Mucosa of descending colon (tissue), 3 donors: ENCODE data around the gene ZNF439. TPM values are rescaled to one million over a fixed set of nuclear protein-coding genes. Genes with fewer than 3 reads are reported as not detected.
A peak's percentile ranks its signal among the peaks of the same experiment; 100 is the strongest.
"Not testable (repeated sequence)": the region's sequence is repeated elsewhere in the genome, so short reads cannot be mapped to it uniquely, and the experiment has no call there.

Source experiments
- ATAC-seq: fragments of 200-7000 bp; cut with Tn5 transposase; one replicate; pipeline ENCODE4 v1.9.1; 2020; ENCODE audit warnings: mild to moderate bottlenecking, moderate library complexity
- DNase-seq, 3 donors: peaks; one replicate each; pipeline ENCODE4 v3.0.0-alpha.2; 2020
- H3K36me3 ChIP-seq: fragments of 200-600 bp; one replicate; pipeline ENCODE4 v1.8.0; 2021; ENCODE audit warnings: low read depth, mild to moderate bottlenecking
- H3K4me1 ChIP-seq: fragments of 200-600 bp; one replicate; pipeline ENCODE4 v1.8.0; 2021; ENCODE audit warnings: low read depth, mild to moderate bottlenecking
- H3K4me3 ChIP-seq: fragments of 200-600 bp; one replicate; pipeline ENCODE4 v1.8.0; 2021; ENCODE audit warnings: mild to moderate bottlenecking
- H3K9me3 ChIP-seq: fragments of 200-600 bp; one replicate; pipeline ENCODE4 v1.8.0; 2021; ENCODE audit warnings: mild to moderate bottlenecking
- CTCF ChIP-seq: fragments of 200-600 bp; IDR thresholded peaks from one replicate; pipeline ENCODE4 v1.8.0; 2022; ENCODE audit warnings: antibody characterized with exemption, mild to moderate bottlenecking
- intact Hi-C, 2 donors: fragments of 100-400 bp; cut with DNase I in 1 of 2; cut with micrococcal nuclease in 1 of 2; formaldehyde crosslinking; loops; one replicate each; pipeline versions ENCODE4 v1.11.0 to v1.11.1; 2022; cut with DNase I, micrococcal nuclease
- total RNA-seq, 3 donors: library from RNA; stranded (reverse); fragmentation: NEBNext Ultra II Directional in 2 of 3; extraction: Animal tissue kit (Norgen Biotek cat#: 25700) in 2 of 3; gene quantifications; one replicate each; pipeline versions ENCODE4 v1.2.1 to v1.2.4, GENCODE V29; 2021 to 2023
- donor health status: DM: no; HTN: no; CAD: no; lungs with moderate emphysema.
- donor health status: DM: no; HTN: no; CAD: no.
- donor health status: DM: no; HTN: yes; CAD: no.

ZNF439 gene
- total RNA-seq, 3 donors from 2014 or later = 8.9 to 11.2 (median 9.6) TPM

GRCh38 chr19:11843722-11844121, 4.8 kb upstream of the ZNF439 start:
- no peak overlapping the region for H3K4me3 ChIP-seq
- no peak for TF ChIP-seq CTCF
- peaks cover 5% of the 10 kb centered on the region for H3K4me1 ChIP-seq
- H3K9me3 ChIP-seq = no peaks in the 10 kb centered on the region
- no peaks in the 10 kb centered on the region for H3K36me3 ChIP-seq
- intact Hi-C loops = no loop called here
- DNase-seq (no peak), ATAC-seq (no peak)

GRCh38 chr19:11847615-11848014, 911 bp upstream of the ZNF439 start:
- intact Hi-C loops, H3K4me3 ChIP-seq, DNase-seq, H3K4me1 ChIP-seq, ATAC-seq, H3K9me3 ChIP-seq, H3K36me3 ChIP-seq: not testable (repeated sequence)

- intact Hi-C loops = no loop called here
- ATAC-seq = no peak
- no peaks in the 10 kb centered on the region for H3K36me3 ChIP-seq
- H3K9me3 ChIP-seq = no peaks in the 10 kb centered on the region
- peaks cover 7% of the 10 kb centered on the region for H3K4me1 ChIP-seq
- no peak overlapping the region for H3K4me3 ChIP-seq
- DNase-seq = no peak
- TF ChIP-seq CTCF = no peak
Measured at GRCh38 chr19:11848200-11848593, 329 bp upstream of the ZNF439 start.

- ATAC-seq, H3K4me3 ChIP-seq, intact Hi-C loops, H3K4me1 ChIP-seq, H3K36me3 ChIP-seq, H3K9me3 ChIP-seq, DNase-seq: not testable (repeated sequence)
Measured at GRCh38 chr19:11850289-11850688, 1.8 kb downstream of the ZNF439 start.

GRCh38 chr19:11853358-11853757, 4.8 kb downstream of the ZNF439 start:
- H3K36me3 ChIP-seq = no peaks in the 10 kb centered on the region
- H3K4me3 ChIP-seq = no peak overlapping the region
- TF ChIP-seq CTCF = no peak
- DNase-seq (no peak), ATAC-seq (no peak)
- peaks cover 17% of the 10 kb centered on the region for H3K4me1 ChIP-seq
- no peaks in the 10 kb centered on the region for H3K9me3 ChIP-seq
- intact Hi-C loops = no loop called here

- Histone ChIP-seq H3K9me3 (peaks cover 17% of the 10 kb centered on the region), H3K4me1 (peaks cover 13% of the 10 kb centered on the region), H3K4me3 (no peak overlapping the region), H3K36me3 (no peaks in the 10 kb centered on the region)
- DNase-seq (peak in 2 of 3 donors; percentile 34 to 41), ATAC-seq (peak; percentile 97)
- TF ChIP-seq CTCF = no peak
- intact Hi-C loops = no loop called here
Measured at GRCh38 chr19:11856596-11857250, 8.2 kb downstream of the ZNF439 start.

GRCh38 chr19:11860721-11861120, 12.2 kb downstream of the ZNF439 start:
- ATAC-seq = no peak
- intact Hi-C loops = no loop called here
- TF ChIP-seq CTCF = no peak

More at GRCh38 chr19:11860721-11861120, 12.2 kb downstream of the ZNF439 start:
- H3K4me1 ChIP-seq = peaks cover 13% of the 10 kb centered on the region
- peaks cover 57% of the 10 kb centered on the region for H3K9me3 ChIP-seq
- DNase-seq = no peak
- H3K36me3 ChIP-seq = no peaks in the 10 kb centered on the region
- no peak overlapping the region for H3K4me3 ChIP-seq
